ENCODE results near the gene SIK3.

The SIK3 gene

GRCh38 chr11:116852261-116853031 lies 245.8 kb downstream of the SIK3 start:
- Histone ChIP-seq H3K79me1 (ENCODE audit: low read length) (no peaks in the 10 kb centered on the region), H2BK5ac (ENCODE audit: low read length) (no peak overlapping the region), H3K4me3 (ENCODE audit: low read length) (no peak overlapping the region), H3K9ac (ENCODE audit: low read length) (no peak overlapping the region), H3K36me3 (ENCODE audit: control insufficient read depth, insufficient read depth, low read length) (no peaks in the 10 kb centered on the region), H3K56ac (ENCODE audit: low read length) (no peak overlapping the region), H2BK15ac (replicated peaks; ENCODE audit: low read depth) (no peak overlapping the region), H3K18ac (ENCODE audit: low read length) (no peak overlapping the region), H3K27me3 (ENCODE audit: insufficient read depth, low read length, poor library complexity) (no peaks in the 10 kb centered on the region), H4K5ac (ENCODE audit: low read length) (no peak overlapping the region), H2BK120ac (ENCODE audit: low read depth, low read length) (no peak overlapping the region), H3K27ac (ENCODE audit: low read depth, low read length) (no peak overlapping the region), H3K4ac (ENCODE audit: low read depth, low read length) (no peak overlapping the region), H3K79me2 (ENCODE audit: control insufficient read depth, insufficient read depth, low read length) (no peaks in the 10 kb centered on the region), H4K8ac (ENCODE audit: low read depth, low read length) (no peak overlapping the region), H3K23ac (ENCODE audit: low read length) (no peak overlapping the region), H3K4me2 (ENCODE audit: low read length) (no peak overlapping the region), H3K4me1 (ENCODE audit: control insufficient read depth, low read depth, low read length) (no peaks in the 10 kb centered on the region), H2AK5ac (ENCODE audit: low read length) (no peak overlapping the region)
- no peak for DNase-seq
- no CpG with 5 or more reads among the region's 5 CpGs for WGBS (ENCODE audit: extremely low coverage, insufficient coverage, low lambda C conversion rate)

- H3K79me1 ChIP-seq (ENCODE audit: low read length), result no peaks in the 10 kb centered on the region
- no peaks in the 10 kb centered on the region for H3K36me3 ChIP-seq (ENCODE audit: control insufficient read depth, insufficient read depth, low read length)
- H3K9ac ChIP-seq (ENCODE audit: low read length), result no peak overlapping the region
- no peak overlapping the region for H4K5ac ChIP-seq (ENCODE audit: low read length)
- no peak overlapping the region for H3K23ac ChIP-seq (ENCODE audit: low read length)
- H3K4me1 ChIP-seq (ENCODE audit: control insufficient read depth, low read depth, low read length), result no peaks in the 10 kb centered on the region
- H2AK5ac ChIP-seq (ENCODE audit: low read length), result no peak overlapping the region
- no peak for DNase-seq
- H3K4me3 ChIP-seq (ENCODE audit: low read length), result no peak overlapping the region
- no peak overlapping the region for H3K27ac ChIP-seq (ENCODE audit: low read depth, low read length)
- no peak overlapping the region for H3K4ac ChIP-seq (ENCODE audit: low read depth, low read length)
- WGBS (ENCODE audit: extremely low coverage, insufficient coverage, low lambda C conversion rate), result no CpG with 5 or more reads among the region's 7 CpGs
- no peak overlapping the region for H2BK15ac ChIP-seq (replicated peaks; ENCODE audit: low read depth)
- no peak overlapping the region for H2BK120ac ChIP-seq (ENCODE audit: low read depth, low read length)
- no peak overlapping the region for H3K18ac ChIP-seq (ENCODE audit: low read length)
- H3K79me2 ChIP-seq (ENCODE audit: control insufficient read depth, insufficient read depth, low read length), result no peaks in the 10 kb centered on the region
- no peak overlapping the region for H3K56ac ChIP-seq (ENCODE audit: low read length)
- no peak overlapping the region for H2BK5ac ChIP-seq (ENCODE audit: low read length)
- no peaks in the 10 kb centered on the region for H3K27me3 ChIP-seq (ENCODE audit: insufficient read depth, low read length, poor library complexity)
- H4K8ac ChIP-seq (ENCODE audit: low read depth, low read length), result no peak overlapping the region
- no peak overlapping the region for H3K4me2 ChIP-seq (ENCODE audit: low read length)
These were observed 246.6 kb downstream of the SIK3 start for GRCh38 chr11:116851626-116852025.

DNA sequence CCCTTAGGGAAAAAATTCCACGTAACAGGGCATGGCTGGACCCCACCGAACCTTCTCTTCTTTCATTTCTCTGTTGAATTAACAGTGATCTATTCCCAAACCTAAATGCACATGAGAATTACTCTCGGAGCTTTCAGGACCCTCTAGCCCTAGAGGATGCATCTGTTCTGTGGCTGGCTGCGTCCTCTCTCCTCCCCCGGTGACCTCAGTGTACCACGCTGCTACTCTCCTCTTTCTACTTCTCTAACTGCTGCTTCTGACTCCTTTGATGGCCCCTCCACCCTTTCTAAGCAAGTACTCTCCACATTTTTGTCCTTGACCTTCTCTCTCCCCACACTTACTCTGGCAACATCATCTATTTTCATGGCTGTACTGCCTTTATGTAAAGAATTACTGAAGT lies 248.7 kb downstream of the SIK3 start:
- Histone ChIP-seq H2BK15ac (replicated peaks; ENCODE audit: low read depth) (no peak overlapping the region), H4K8ac (ENCODE audit: low read depth, low read length) (no peak overlapping the region), H4K5ac (ENCODE audit: low read length) (no peak overlapping the region), H3K4me3 (ENCODE audit: low read length) (no peak overlapping the region), H3K9ac (ENCODE audit: low read length) (no peak overlapping the region), H3K36me3 (ENCODE audit: control insufficient read depth, insufficient read depth, low read length) (peaks cover 2% of the 10 kb centered on the region), H3K4me1 (ENCODE audit: control insufficient read depth, low read depth, low read length) (no peaks in the 10 kb centered on the region), H3K18ac (ENCODE audit: low read length) (no peak overlapping the region), H3K27ac (ENCODE audit: low read depth, low read length) (no peak overlapping the region), H3K4ac (ENCODE audit: low read depth, low read length) (no peak overlapping the region), H3K4me2 (ENCODE audit: low read length) (no peak overlapping the region), H2BK5ac (ENCODE audit: low read length) (no peak overlapping the region), H3K23ac (ENCODE audit: low read length) (no peak overlapping the region), H3K56ac (ENCODE audit: low read length) (no peak overlapping the region), H2AK5ac (ENCODE audit: low read length) (no peak overlapping the region), H3K79me1 (ENCODE audit: low read length) (no peaks in the 10 kb centered on the region), H2BK120ac (ENCODE audit: low read depth, low read length) (no peak overlapping the region), H3K79me2 (ENCODE audit: control insufficient read depth, insufficient read depth, low read length) (no peaks in the 10 kb centered on the region), H3K27me3 (ENCODE audit: insufficient read depth, low read length, poor library complexity) (no peaks in the 10 kb centered on the region)
- no CpG with 5 or more reads among the region's 6 CpGs for WGBS (ENCODE audit: extremely low coverage, insufficient coverage, low lambda C conversion rate)
- no peak for DNase-seq

GRCh38 chr11:116849060-116849459 lies 249.2 kb downstream of the SIK3 start:
- Histone ChIP-seq H3K4me1 (ENCODE audit: control insufficient read depth, low read depth, low read length) (no peaks in the 10 kb centered on the region), H3K23ac (ENCODE audit: low read length) (no peak overlapping the region), H4K5ac (ENCODE audit: low read length) (no peak overlapping the region), H3K27me3 (ENCODE audit: insufficient read depth, low read length, poor library complexity) (no peaks in the 10 kb centered on the region), H3K79me2 (ENCODE audit: control insufficient read depth, insufficient read depth, low read length) (no peaks in the 10 kb centered on the region), H3K36me3 (ENCODE audit: control insufficient read depth, insufficient read depth, low read length) (peaks cover 2% of the 10 kb centered on the region), H3K27ac (ENCODE audit: low read depth, low read length) (no peak overlapping the region), H4K8ac (ENCODE audit: low read depth, low read length) (no peak overlapping the region), H2BK120ac (ENCODE audit: low read depth, low read length) (no peak overlapping the region), H3K4ac (ENCODE audit: low read depth, low read length) (no peak overlapping the region), H3K56ac (ENCODE audit: low read length) (no peak overlapping the region), H2BK15ac (replicated peaks; ENCODE audit: low read depth) (no peak overlapping the region), H3K9ac (ENCODE audit: low read length) (no peak overlapping the region), H3K4me2 (ENCODE audit: low read length) (no peak overlapping the region), H3K79me1 (ENCODE audit: low read length) (no peaks in the 10 kb centered on the region), H3K4me3 (ENCODE audit: low read length) (no peak overlapping the region), H3K18ac (ENCODE audit: low read length) (no peak overlapping the region), H2BK5ac (ENCODE audit: low read length) (no peak overlapping the region), H2AK5ac (ENCODE audit: low read length) (no peak overlapping the region)
- no peak for DNase-seq
- WGBS (ENCODE audit: extremely low coverage, insufficient coverage, low lambda C conversion rate), result no CpG with 5 or more reads among the region's 12 CpGs

DNA sequence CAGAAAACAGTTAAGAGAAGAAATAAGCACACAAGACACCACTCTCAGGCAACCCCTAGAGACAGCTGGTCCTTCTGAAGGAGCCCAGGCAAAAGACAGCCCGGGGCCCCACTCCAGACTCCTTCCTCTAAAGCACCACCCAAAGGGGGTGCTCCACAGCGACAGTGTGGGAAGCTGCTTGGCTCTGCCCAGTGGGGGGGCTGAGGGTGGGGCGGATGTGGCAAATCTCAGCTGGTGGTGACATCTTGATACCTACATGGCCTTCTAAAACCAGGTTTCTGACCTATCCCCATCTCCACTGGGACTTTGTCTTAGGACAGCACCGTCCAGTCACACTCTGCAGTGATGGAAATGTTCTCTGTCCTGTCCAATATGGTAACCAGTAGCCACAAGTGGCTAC lies 250.6 kb downstream of the SIK3 start:
- no peaks in the 10 kb centered on the region for H3K79me1 ChIP-seq (ENCODE audit: low read length)
- H3K27ac ChIP-seq (ENCODE audit: low read depth, low read length), result no peak overlapping the region
- H3K4me2 ChIP-seq (ENCODE audit: low read length), result no peak overlapping the region
- no CpG with 5 or more reads among the region's 4 CpGs for WGBS (ENCODE audit: extremely low coverage, insufficient coverage, low lambda C conversion rate)
- H2AK5ac ChIP-seq (ENCODE audit: low read length), result no peak overlapping the region
- no peaks in the 10 kb centered on the region for H3K27me3 ChIP-seq (ENCODE audit: insufficient read depth, low read length, poor library complexity)
- no peak overlapping the region for H2BK5ac ChIP-seq (ENCODE audit: low read length)
- no peak overlapping the region for H3K4me3 ChIP-seq (ENCODE audit: low read length)
- no peak overlapping the region for H4K8ac ChIP-seq (ENCODE audit: low read depth, low read length)
- no peak overlapping the region for H4K5ac ChIP-seq (ENCODE audit: low read length)
- H3K36me3 ChIP-seq (ENCODE audit: control insufficient read depth, insufficient read depth, low read length), result peaks cover 2% of the 10 kb centered on the region
- H3K4ac ChIP-seq (ENCODE audit: low read depth, low read length), result no peak overlapping the region
- no peak overlapping the region for H2BK120ac ChIP-seq (ENCODE audit: low read depth, low read length)
- H2BK15ac ChIP-seq (replicated peaks; ENCODE audit: low read depth), result no peak overlapping the region
- no peak overlapping the region for H3K23ac ChIP-seq (ENCODE audit: low read length)
- H3K56ac ChIP-seq (ENCODE audit: low read length), result no peak overlapping the region
- H3K79me2 ChIP-seq (ENCODE audit: control insufficient read depth, insufficient read depth, low read length), result no peaks in the 10 kb centered on the region
- H3K18ac ChIP-seq (ENCODE audit: low read length), result no peak overlapping the region
- no peak for DNase-seq
- H3K4me1 ChIP-seq (ENCODE audit: control insufficient read depth, low read depth, low read length), result no peaks in the 10 kb centered on the region
- no peak overlapping the region for H3K9ac ChIP-seq (ENCODE audit: low read length)

DNA sequence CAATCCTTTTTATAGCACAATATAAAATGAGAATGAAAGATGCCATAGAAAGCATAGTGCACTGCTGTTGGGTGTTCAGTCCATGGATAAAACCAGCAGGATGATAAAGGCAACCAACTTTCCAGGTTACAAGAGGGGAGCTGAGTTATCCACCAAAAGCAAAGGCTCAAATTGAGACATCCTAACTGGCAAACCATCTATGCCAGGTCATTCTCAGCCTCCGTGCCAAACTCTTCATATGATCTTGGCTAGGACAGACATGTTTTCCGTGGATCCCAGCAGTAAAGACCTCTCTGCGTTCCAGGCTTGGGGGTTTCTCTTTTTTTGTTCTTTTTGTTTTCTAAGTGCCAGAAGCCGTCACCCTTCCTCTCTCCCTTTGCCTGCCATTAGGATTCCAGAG lies 253.5 kb downstream of the SIK3 start:
- Histone ChIP-seq H2BK15ac (replicated peaks; ENCODE audit: low read depth) (no peak overlapping the region), H3K27me3 (ENCODE audit: insufficient read depth, low read length, poor library complexity) (no peaks in the 10 kb centered on the region), H4K8ac (ENCODE audit: low read depth, low read length) (no peak overlapping the region), H3K36me3 (ENCODE audit: control insufficient read depth, insufficient read depth, low read length) (peaks cover 2% of the 10 kb centered on the region), H3K9ac (ENCODE audit: low read length) (no peak overlapping the region), H2BK120ac (ENCODE audit: low read depth, low read length) (no peak overlapping the region), H3K27ac (ENCODE audit: low read depth, low read length) (no peak overlapping the region), H4K5ac (ENCODE audit: low read length) (no peak overlapping the region), H3K4me2 (ENCODE audit: low read length) (no peak overlapping the region), H3K79me2 (ENCODE audit: control insufficient read depth, insufficient read depth, low read length) (no peaks in the 10 kb centered on the region), H3K4me1 (ENCODE audit: control insufficient read depth, low read depth, low read length) (no peaks in the 10 kb centered on the region), H3K4me3 (ENCODE audit: low read length) (no peak overlapping the region), H3K79me1 (ENCODE audit: low read length) (no peaks in the 10 kb centered on the region), H3K4ac (ENCODE audit: low read depth, low read length) (no peak overlapping the region), H2BK5ac (ENCODE audit: low read length) (no peak overlapping the region), H3K56ac (ENCODE audit: low read length) (no peak overlapping the region), H3K23ac (ENCODE audit: low read length) (no peak overlapping the region), H2AK5ac (ENCODE audit: low read length) (no peak overlapping the region), H3K18ac (ENCODE audit: low read length) (no peak overlapping the region)
- no peak for DNase-seq
- no CpG with 5 or more reads among the region's 4 CpGs for WGBS (ENCODE audit: extremely low coverage, insufficient coverage, low lambda C conversion rate)

Measured in mesendoderm (in vitro differentiated cells).